Esophagus mucosa (tissue), 1 donor: Measurements from ENCODE around the gene HOXC9. TPM values are rescaled to one million over a fixed set of nuclear protein-coding genes. Genes with fewer than 3 reads are reported as not detected.
A peak's percentile ranks its signal among the peaks of the same experiment; 100 is the strongest.

ENCODE experiments used
- ATAC-seq: fragments of 200-7000 bp; cut with Tn5 transposase; one replicate; pipeline ENCODE4 v1.9.1; 2020
- total RNA-seq: library from RNA; stranded (reverse); gene quantifications from one replicate; pipeline ENCODE4 v1.2.4, GENCODE V29; 2023
- donor health status: DM: yes; HTN: yes; CAD: no.

Gene HOXC9
- total RNA-seq, 1 donor from 2014 or later, result 1.2 TPM

GRCh38 chr12:54028314-54029201, 28.6 kb downstream of the HOXC9 start, which contains the start of gene HOXC6:
Gene HOXC6, plus strand, starts transcription at chr12:54028440. Its CDS starts 82 bp downstream, at chr12:54028522.
- peak; percentile 37 for ATAC-seq

- ATAC-seq, result no peak
Observed at GRCh38 chr12:54029529-54030441, 29.8 kb downstream of the HOXC9 start.

- ATAC-seq, result no peak
Observed at GRCh38 chr12:54030442-54030801, 30.5 kb downstream of the HOXC9 start.

- no peak for ATAC-seq
Observed at GRCh38 chr12:54030889-54031471, 31.0 kb downstream of the HOXC9 start.

- ATAC-seq, result no peak
Observed at GRCh38 chr12:54031480-54031879, 31.5 kb downstream of the HOXC9 start.

GRCh38 chr12:54032086-54032619, 32.2 kb downstream of the HOXC9 start:
- no peak for ATAC-seq

GRCh38 chr12:54032627-54033100, 32.7 kb downstream of the HOXC9 start, which contains the start of gene HOXC5:
Gene HOXC5, plus strand, starts transcription at chr12:54033050. Its CDS starts 73 bp downstream, at chr12:54033123.
- peak; percentile 42 for ATAC-seq

GRCh38 chr12:54033106-54033979, 33.4 kb downstream of the HOXC9 start:
- ATAC-seq, result peak; percentile 10

- no peak for ATAC-seq
Observed at GRCh38 chr12:54033980-54034784, 34.2 kb downstream of the HOXC9 start.

GRCh38 chr12:54034785-54035310, 34.9 kb downstream of the HOXC9 start:
- ATAC-seq, result no peak

GRCh38 chr12:54035568-54036264, 35.8 kb downstream of the HOXC9 start:
- ATAC-seq, result no peak

GRCh38 chr12:54036620-54037359, 36.8 kb downstream of the HOXC9 start:
- ATAC-seq, result peak; percentile 83

GRCh38 chr12:54037360-54038283, 37.7 kb downstream of the HOXC9 start:
- ATAC-seq, result no peak

GRCh38 chr12:54038284-54038870, 38.4 kb downstream of the HOXC9 start:
- ATAC-seq, result no peak

- ATAC-seq, result peak; percentile 75
Observed at GRCh38 chr12:54038871-54039414, 39.0 kb downstream of the HOXC9 start.

GRCh38 chr12:54039417-54040147, 39.6 kb downstream of the HOXC9 start:
- no peak for ATAC-seq
